Keratinocyte (primary cell): Measurements from ENCODE around the gene LRRC38. TPM values are rescaled to one million over a fixed set of nuclear protein-coding genes. Genes with fewer than 3 reads are reported as not detected.

Experiments
- DNase-seq: peaks from one replicate; pipeline ENCODE4 v3.0.0-alpha.2; 2011; ENCODE audit warnings: low read depth, missing footprints, low spot score
- FAIRE-seq: peaks from 2 replicates; lab custom pipeline; 2011; peaks lifted over from hg19 to GRCh38; lab: Jason Lieb, UNC
- H2AFZ ChIP-seq: 2 replicates; pipeline ENCODE4 v1.6.0; 2012; ENCODE audit warnings: low read length, control low read depth, inconsistent platforms; ENCODE audit not compliant: control insufficient read depth
- H3K27ac ChIP-seq: 2 replicates; pipeline ENCODE4 v1.5.1; 2011; ENCODE audit warnings: low read length; ENCODE audit not compliant: control insufficient read depth, insufficient read depth
- H3K27me3 ChIP-seq: 3 replicates; pipeline ENCODE4 v1.6.0; 2011; ENCODE audit warnings: low read length; ENCODE audit not compliant: control insufficient read depth, insufficient read depth; ENCODE audit errors: extremely low read depth
- H3K36me3 ChIP-seq, 2 experiments: 2 replicates in 1 of 2; 3 replicates in 1 of 2; pipeline ENCODE4 v1.5.1; 2011; ENCODE audit warnings: low read length in 2 of 2, mild to moderate bottlenecking in 1 of 2; ENCODE audit not compliant: control insufficient read depth in 2 of 2, insufficient read depth in 2 of 2; ENCODE audit errors: extremely low read depth in 1 of 2
- H3K4me1 ChIP-seq: 3 replicates; pipeline ENCODE4 v1.5.1; 2011; ENCODE audit warnings: low read length; ENCODE audit not compliant: control insufficient read depth, insufficient read depth; ENCODE audit errors: extremely low read depth
- H3K4me2 ChIP-seq: 3 replicates; pipeline ENCODE4 v1.6.0; 2011; ENCODE audit warnings: low read depth, low read length; ENCODE audit not compliant: control insufficient read depth, insufficient read depth; ENCODE audit errors: extremely low read depth
- H3K4me3 ChIP-seq, 3 experiments: fragments of 200-600 bp in 1 of 3; sonication (generic) in 1 of 3; 2 replicates in 2 of 3; 3 replicates in 1 of 3; pipeline ENCODE4 v1.5.1; 2011 to 2016; ENCODE audit warnings: low read length in 3 of 3, mild to moderate bottlenecking in 3 of 3, control low read depth in 2 of 3, inconsistent platforms in 1 of 3, low read depth in 1 of 3, mixed read lengths in 1 of 3, mixed run types in 1 of 3, moderate library complexity in 1 of 3; ENCODE audit not compliant: control insufficient read depth in 2 of 3, insufficient read depth in 2 of 3; ENCODE audit errors: extremely low read depth in 1 of 3
- H3K79me2 ChIP-seq: 2 replicates; pipeline ENCODE4 v1.6.0; 2012; ENCODE audit warnings: low read length; ENCODE audit not compliant: control insufficient read depth, insufficient read depth
- H3K9ac ChIP-seq: 3 replicates; pipeline ENCODE4 v1.6.0; 2011; ENCODE audit warnings: low read length; ENCODE audit not compliant: control insufficient read depth, insufficient read depth; ENCODE audit errors: extremely low read depth
- H3K9me1 ChIP-seq: 3 replicates; pipeline ENCODE4 v1.6.0; 2011; ENCODE audit warnings: low read length; ENCODE audit not compliant: control insufficient read depth, insufficient read depth; ENCODE audit errors: extremely low read depth
- H3K9me3 ChIP-seq: 2 replicates; pipeline ENCODE4 v1.5.1; 2012; ENCODE audit warnings: low read depth, low read length; ENCODE audit not compliant: control insufficient read depth
- H4K20me1 ChIP-seq: 3 replicates; pipeline ENCODE4 v1.6.0; 2011; ENCODE audit warnings: low read length; ENCODE audit not compliant: control insufficient read depth, insufficient read depth; ENCODE audit errors: extremely low read depth
- EZH2 ChIP-seq: IDR thresholded peaks from one replicate; pipeline ENCODE4 v1.6.1; 2012; ENCODE audit warnings: inconsistent platforms, mild to moderate bottlenecking, low read length, moderate library complexity
- dilution Hi-C: fragments of 300-500 bp; cut with MboI; formaldehyde crosslinking; loops from one replicate; pipeline ENCODE4 v1.7.0; 2020; ENCODE audit warnings: low sequenced_read_pairs; ENCODE audit not compliant: extremely low pct_ligation_motif_present
- polyA plus RNA-seq, 5 experiments: library from polyadenylated mRNA; depleted of rRNA in 3 of 5; stranded (reverse) in 3 of 5; stranded (forward) in 1 of 5; unstranded in 1 of 5; fragments of >200 nt; gene quantifications; 1 replicate in 1 of 5; 2 replicates in 3 of 5; 3 replicates in 1 of 5; pipeline versions ENCODE4 v1.2.1 to v1.2.3, GENCODE V29; 2011 to 2012; ENCODE audit warnings: missing spikeins in 2 of 5, low read depth in 1 of 5, low replicate concordance in 1 of 5
- TF ChIP-seq, protein P1 (sequence below), 3 experiments: IDR thresholded peaks in 1 of 3; conservative IDR thresholded peaks in 1 of 3; optimal IDR thresholded peaks in 1 of 3; 2 replicates in 2 of 3; 3 replicates in 1 of 3; pipeline versions ENCODE3 to v1.5.1; 2011; ENCODE audit warnings: low read length in 3 of 3, mild to moderate bottlenecking in 3 of 3, moderate library complexity in 2 of 3, control low read depth in 1 of 3, inconsistent platforms in 1 of 3; ENCODE audit not compliant: insufficient read depth in 2 of 3; ENCODE audit errors: extremely low read depth in 1 of 3

Gene LRRC38
- polyA plus RNA-seq, 1 donor (not counting 4 experiments of a cell fraction or from before 2014, with no cell fraction given), result not detected

DNA sequence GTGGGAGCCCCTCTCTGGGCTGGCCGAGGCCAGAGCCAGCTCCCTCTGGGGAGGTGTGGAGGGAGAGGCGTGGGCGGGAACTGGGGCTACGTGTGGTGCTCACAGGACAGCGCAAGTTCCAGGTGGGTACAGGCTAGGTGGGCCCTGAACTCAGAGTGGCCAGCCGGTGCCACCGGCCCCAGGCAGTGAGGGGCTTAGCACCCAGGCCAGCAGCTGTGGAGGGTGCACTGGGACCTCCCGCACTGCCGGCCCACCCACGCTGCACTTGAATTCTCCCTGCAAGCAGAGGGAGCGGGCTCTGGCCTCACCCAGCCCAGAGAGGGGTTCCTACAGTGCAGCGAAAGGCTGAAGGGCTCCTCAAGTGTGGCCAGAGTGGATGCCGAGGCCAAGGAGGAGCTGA is 83.3 kb downstream of the LRRC38 start:
- no peak for DNase-seq
- dilution Hi-C loops, result no loop called here
- no peaks in the 10 kb centered on the region for H4K20me1 ChIP-seq
- H3K4me2 ChIP-seq, result no peak overlapping the region
- no peak overlapping the region for H3K27ac ChIP-seq
- TF ChIP-seq, protein P1, sequence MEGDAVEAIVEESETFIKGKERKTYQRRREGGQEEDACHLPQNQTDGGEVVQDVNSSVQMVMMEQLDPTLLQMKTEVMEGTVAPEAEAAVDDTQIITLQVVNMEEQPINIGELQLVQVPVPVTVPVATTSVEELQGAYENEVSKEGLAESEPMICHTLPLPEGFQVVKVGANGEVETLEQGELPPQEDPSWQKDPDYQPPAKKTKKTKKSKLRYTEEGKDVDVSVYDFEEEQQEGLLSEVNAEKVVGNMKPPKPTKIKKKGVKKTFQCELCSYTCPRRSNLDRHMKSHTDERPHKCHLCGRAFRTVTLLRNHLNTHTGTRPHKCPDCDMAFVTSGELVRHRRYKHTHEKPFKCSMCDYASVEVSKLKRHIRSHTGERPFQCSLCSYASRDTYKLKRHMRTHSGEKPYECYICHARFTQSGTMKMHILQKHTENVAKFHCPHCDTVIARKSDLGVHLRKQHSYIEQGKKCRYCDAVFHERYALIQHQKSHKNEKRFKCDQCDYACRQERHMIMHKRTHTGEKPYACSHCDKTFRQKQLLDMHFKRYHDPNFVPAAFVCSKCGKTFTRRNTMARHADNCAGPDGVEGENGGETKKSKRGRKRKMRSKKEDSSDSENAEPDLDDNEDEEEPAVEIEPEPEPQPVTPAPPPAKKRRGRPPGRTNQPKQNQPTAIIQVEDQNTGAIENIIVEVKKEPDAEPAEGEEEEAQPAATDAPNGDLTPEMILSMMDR (optimal IDR thresholded peaks at IDR 0.05 in 1 of 3, IDR thresholded peaks at IDR 0.05 in 1 of 3, conservative IDR thresholded peaks at IDR 0.05 in 1 of 3; ENCODE audit: extremely low read depth in 1 of 3, insufficient read depth in 2 of 3, low read length in 3 of 3), result no peak
- no peak for TF ChIP-seq EZH2
- no peak overlapping the region for H3K4me3 ChIP-seq
- FAIRE-seq, result no peak
- no peaks in the 10 kb centered on the region for H3K9me3 ChIP-seq
- no peaks in the 10 kb centered on the region for H3K4me1 ChIP-seq
- no peaks in the 10 kb centered on the region for H3K9me1 ChIP-seq
- H3K79me2 ChIP-seq, result no peaks in the 10 kb centered on the region
- H3K9ac ChIP-seq, result no peak overlapping the region
- H3K27me3 ChIP-seq, result no peaks in the 10 kb centered on the region
- H2AFZ ChIP-seq, result no peak overlapping the region
- H3K36me3 ChIP-seq, result no peaks in the 10 kb centered on the region

Other genes starting within 250 kb of the LRRC38 start
- not detected in 3 replicates for gene PRAMEF8, start 228.9 kb downstream of the LRRC38 start, polyA plus RNA-seq
- gene PRAMEF33, start 210.5 kb downstream of the LRRC38 start, polyA plus RNA-seq, result not detected in 3 replicates
- gene PRAMEF15, start 198.4 kb downstream of the LRRC38 start, polyA plus RNA-seq, result not detected in 3 replicates
- not detected in 3 replicates for gene PRAMEF14, start 166.9 kb downstream of the LRRC38 start, polyA plus RNA-seq
- gene PRAMEF19, start 142.1 kb downstream of the LRRC38 start, polyA plus RNA-seq, result not detected in 3 replicates
- gene PRAMEF17, start 124.4 kb downstream of the LRRC38 start, polyA plus RNA-seq, result not detected in 3 replicates
- not detected in 3 replicates for gene PRAMEF20, start 103.6 kb downstream of the LRRC38 start, polyA plus RNA-seq
- 27.5 to 110 TPM (median 29.9 TPM) in 3 replicates for gene PDPN, start 69.8 kb upstream of the LRRC38 start, polyA plus RNA-seq
- gene PRDM2, start 186.2 kb upstream of the LRRC38 start, polyA plus RNA-seq, result 10.8 to 14.2 TPM (median 13.8 TPM) in 3 replicates